ENCODE data around the gene ZNF580.
A peak's percentile ranks its signal among the peaks of the same experiment; 100 is the strongest.

ZNF580 gene

DNA sequence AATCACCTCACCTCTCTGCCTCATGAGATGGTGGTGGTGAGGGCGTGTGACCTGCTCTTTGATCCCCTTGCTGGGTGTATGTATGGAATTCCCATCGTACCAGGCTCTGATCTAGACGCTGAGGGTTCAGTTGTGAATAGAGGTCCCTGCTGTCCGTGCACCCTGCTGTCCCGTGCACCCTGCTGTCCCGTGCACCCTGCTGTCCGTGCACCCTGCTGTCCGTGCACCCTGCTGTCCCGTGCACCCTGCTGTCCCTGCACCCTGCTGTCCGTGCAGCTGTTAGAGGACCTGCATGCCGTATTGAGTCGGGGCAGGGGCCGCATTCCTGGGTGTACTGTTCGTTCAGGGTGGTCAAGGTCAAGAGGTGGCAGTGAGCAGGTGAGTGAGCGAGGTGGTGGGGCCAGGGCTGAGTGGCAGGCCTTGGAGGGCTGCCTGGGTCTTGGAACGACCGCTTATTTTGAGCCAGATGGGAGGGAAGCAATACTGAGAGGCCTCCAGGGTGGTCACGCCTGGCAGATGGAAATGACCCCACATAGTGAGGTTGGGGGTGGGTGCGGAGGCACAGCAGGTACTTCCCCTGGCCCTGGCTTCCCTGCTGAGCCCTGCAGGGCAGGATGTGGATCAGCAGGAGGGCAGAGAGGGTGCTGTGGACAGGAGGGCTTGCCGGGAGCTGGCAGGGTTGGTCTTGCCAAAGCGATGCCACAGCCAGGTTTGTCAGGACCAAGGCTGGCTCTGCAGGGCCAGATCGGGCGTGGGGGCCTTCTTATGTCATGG lies 29.7 kb downstream of the ZNF580 start:
- no peaks in the 10 kb centered on the region for H3K9me3 Mint-ChIP-seq
- no peak overlapping the region for H3K4me3 Mint-ChIP-seq
- DNase-seq: no peak
- H3K4me1 Mint-ChIP-seq (ENCODE audit: low read depth in 2 of 2): peaks cover 24 to 28% of the 10 kb centered on the region in 2 donors
- ATAC-seq (replicated peaks): no peak
- H3K27ac Mint-ChIP-seq: peak overlapping the region in 1 of 2 donors; percentile 70
- no peaks in the 10 kb centered on the region for H3K27me3 Mint-ChIP-seq
- peaks cover 92% of the 10 kb centered on the region for H3K36me3 Mint-ChIP-seq (ENCODE audit: insufficient read depth)

DNA sequence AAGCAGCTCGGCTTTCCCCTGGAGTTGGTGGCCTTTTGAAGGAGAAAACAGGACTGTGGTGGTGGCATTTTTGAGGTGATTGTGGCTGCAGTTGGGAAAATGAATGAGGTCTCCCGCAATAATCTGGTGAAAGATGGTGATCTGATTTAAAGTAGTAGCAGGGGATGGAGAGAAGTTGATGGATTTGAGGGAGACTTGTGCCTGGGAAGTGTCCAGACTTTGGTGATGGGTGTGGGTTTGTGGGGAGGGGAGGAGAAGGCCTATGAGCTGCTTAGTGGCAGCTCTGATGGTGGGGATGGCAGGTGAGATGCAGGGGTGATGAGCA lies 30.2 kb downstream of the ZNF580 start:
- DNase-seq: no peak
- Mint-ChIP-seq H3K36me3 (ENCODE audit: insufficient read depth) (peaks cover 91% of the 10 kb centered on the region), H3K27me3 (no peaks in the 10 kb centered on the region), H3K27ac (peak overlapping the region; percentile 58 to 70), H3K4me3 (no peak overlapping the region), H3K4me1 (ENCODE audit: low read depth in 2 of 2) (peaks cover 30% of the 10 kb centered on the region in 2 donors), H3K9me3 (no peaks in the 10 kb centered on the region)
- no peak for ATAC-seq (replicated peaks)

DNA sequence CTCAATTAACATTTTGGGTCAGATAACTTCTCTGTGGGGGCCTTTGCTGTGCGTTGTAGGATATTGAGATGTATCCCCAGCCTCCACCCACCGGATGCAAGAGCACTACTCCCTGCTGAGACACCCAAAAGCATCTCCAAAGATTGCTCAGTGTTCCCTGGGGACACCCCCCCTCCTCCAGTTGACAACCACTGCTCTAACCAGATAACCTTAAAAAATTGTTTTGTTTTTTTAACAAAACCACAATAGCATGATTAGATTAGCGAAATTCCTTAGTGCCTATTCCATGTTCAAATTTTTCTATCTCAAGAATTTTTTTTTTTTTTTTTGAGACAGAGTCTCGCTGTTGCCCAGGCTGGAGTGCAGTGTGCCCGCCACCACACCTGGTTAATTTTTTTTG lies 31.6 kb downstream of the ZNF580 start:
- peaks cover 77% of the 10 kb centered on the region for H3K36me3 Mint-ChIP-seq (ENCODE audit: insufficient read depth)
- no peaks in the 10 kb centered on the region for H3K9me3 Mint-ChIP-seq
- H3K4me3 Mint-ChIP-seq: no peak overlapping the region
- no peaks in the 10 kb centered on the region for H3K27me3 Mint-ChIP-seq
- peak overlapping the region in 1 of 2 donors; percentile 95 for H3K27ac Mint-ChIP-seq
- ATAC-seq (replicated peaks): no peak
- peaks cover 35 to 39% of the 10 kb centered on the region in 2 donors for H3K4me1 Mint-ChIP-seq (ENCODE audit: low read depth in 2 of 2)
- DNase-seq: no peak

DNA sequence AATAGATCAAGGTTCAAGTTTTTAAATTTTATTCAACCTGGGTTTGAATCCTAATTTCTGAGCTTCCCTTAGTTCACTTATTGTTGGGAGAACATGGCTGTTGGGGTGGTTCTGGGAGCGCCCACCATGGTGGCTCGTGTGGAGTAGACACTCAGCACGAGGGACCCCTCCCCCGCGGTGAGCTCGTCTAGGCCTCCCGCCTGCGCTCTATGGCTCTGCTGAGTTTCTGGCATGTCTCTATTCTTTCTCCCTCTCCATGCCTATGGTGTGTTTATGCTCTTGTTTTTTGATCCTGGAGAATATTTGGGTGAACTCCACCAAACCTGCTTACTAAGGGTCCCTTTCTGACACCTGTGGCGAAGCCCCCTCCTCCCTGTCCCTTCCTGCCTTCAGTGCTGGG lies 32.7 kb downstream of the ZNF580 start:
- H3K9me3 Mint-ChIP-seq: no peaks in the 10 kb centered on the region
- H3K27ac Mint-ChIP-seq: peak overlapping the region; percentile 77 to 95
- DNase-seq (no peak), ATAC-seq (replicated peaks) (no peak)
- H3K36me3 Mint-ChIP-seq (ENCODE audit: insufficient read depth): peaks cover 75% of the 10 kb centered on the region
- peaks cover 44 to 48% of the 10 kb centered on the region in 2 donors for H3K4me1 Mint-ChIP-seq (ENCODE audit: low read depth in 2 of 2)
- no peaks in the 10 kb centered on the region for H3K27me3 Mint-ChIP-seq
- H3K4me3 Mint-ChIP-seq: peak overlapping the region in 1 of 2 donors; percentile 15

DNA sequence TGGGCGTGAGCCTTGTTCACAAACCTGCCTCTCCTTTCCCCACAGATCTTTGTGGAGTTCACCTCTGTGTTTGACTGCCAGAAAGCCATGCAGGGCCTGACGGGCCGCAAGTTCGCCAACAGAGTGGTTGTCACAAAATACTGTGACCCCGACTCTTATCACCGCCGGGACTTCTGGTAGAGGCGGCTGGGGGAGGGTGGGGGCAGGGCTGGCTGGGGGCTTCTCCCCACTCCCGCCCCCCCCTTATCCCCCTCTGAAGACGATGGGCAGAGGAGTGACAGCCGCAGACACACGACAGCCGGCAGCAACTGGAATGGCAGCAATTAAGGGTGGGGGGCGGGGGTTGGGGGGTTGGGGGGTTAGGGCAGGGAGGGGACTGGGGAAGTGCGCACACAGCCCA lies 33.1 kb downstream of the ZNF580 start:
- peaks cover 78% of the 10 kb centered on the region for H3K36me3 Mint-ChIP-seq (ENCODE audit: insufficient read depth)
- no peaks in the 10 kb centered on the region for H3K9me3 Mint-ChIP-seq
- no peaks in the 10 kb centered on the region for H3K27me3 Mint-ChIP-seq
- H3K27ac Mint-ChIP-seq: peak overlapping the region; percentile 77 to 95
- DNase-seq (no peak), ATAC-seq (replicated peaks) (no peak)
- peaks cover 47 to 48% of the 10 kb centered on the region in 2 donors for H3K4me1 Mint-ChIP-seq (ENCODE audit: low read depth in 2 of 2)
- H3K4me3 Mint-ChIP-seq: peak overlapping the region; percentile 15 to 90

DNA sequence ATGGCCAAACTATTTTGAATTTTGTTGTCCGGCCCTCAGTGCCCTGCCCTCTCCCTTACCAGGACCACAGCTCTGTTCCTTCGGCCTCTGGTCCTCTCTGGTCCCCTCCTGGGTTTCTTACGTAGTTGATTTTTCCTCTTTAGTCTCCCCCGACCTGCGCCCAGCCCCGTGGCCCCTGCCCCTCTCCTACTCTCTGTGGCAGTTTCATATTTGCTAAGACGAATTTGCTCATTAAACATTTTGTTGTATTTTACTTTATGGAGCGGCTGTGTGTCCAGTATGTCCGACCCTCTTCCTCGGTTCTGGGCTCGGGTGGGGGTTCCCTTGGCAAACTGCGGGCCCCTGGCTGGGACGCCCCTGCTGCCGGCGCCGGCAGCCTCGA lies 33.6 kb downstream of the ZNF580 start:
- Mint-ChIP-seq H3K9me3 (no peaks in the 10 kb centered on the region), H3K27me3 (no peaks in the 10 kb centered on the region), H3K27ac (peak overlapping the region; percentile 93 to 95), H3K4me3 (peak overlapping the region; percentile 90), H3K36me3 (ENCODE audit: insufficient read depth) (peaks cover 74% of the 10 kb centered on the region), H3K4me1 (ENCODE audit: low read depth in 2 of 2) (peaks cover 48 to 49% of the 10 kb centered on the region in 2 donors)
- no peak for ATAC-seq (replicated peaks)
- no peak for DNase-seq

DNA sequence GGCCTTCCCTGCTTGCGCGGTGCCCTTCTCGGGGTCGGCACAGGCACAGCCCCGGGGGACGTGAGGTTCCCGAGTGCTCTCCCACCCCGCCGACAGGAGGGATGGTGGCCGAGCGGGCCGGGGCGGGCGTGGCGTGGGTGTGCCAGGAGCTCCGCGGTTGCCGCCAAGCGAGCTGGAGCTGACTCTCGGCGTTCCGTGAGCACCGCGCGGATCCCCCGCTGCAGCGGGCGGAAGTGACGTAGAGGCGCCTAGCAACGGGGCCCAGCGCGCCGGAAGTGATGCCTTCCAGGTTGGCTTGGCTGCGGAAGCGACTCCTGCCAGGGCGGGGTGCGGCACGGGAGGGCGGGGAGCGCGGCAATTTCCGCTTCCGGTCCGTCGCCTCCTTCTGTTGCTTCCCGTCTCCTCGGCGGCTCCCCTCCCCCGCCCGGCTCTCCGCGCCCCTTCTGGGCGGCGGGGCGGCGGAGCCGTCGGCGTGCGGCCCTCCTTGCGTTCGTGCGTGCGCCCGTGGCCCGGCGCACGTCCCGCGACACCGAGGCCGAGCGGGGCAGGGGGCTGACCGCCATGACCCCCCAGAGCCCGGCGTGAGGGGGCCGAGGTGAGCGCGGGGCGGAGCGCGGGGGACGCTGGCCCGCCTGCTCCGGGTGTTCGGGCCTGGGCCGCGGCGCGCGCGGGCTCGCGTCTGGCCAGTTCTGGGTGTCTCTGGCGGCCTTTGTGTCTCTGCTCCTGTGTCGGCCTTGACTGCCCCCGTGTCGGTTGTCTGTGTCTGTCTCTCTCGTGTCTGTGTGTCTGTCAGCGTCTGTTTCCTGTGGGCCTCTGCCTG lies 34.2 kb downstream of the ZNF580 start, which contains the start of gene EPN1:
TSS of gene EPN1 (plus strand) at position 386 of the 820 bp plus-strand sequence. CDS start 3,402 bp downstream, outside the sequence.
- peaks cover 50% of the 10 kb centered on the region in 2 donors for H3K4me1 Mint-ChIP-seq (ENCODE audit: low read depth in 2 of 2)
- peak within 1 kb of the TSS; percentile 93 to 95 for H3K27ac Mint-ChIP-seq
- H3K36me3 Mint-ChIP-seq (ENCODE audit: insufficient read depth): peaks cover 70% of the 10 kb centered on the region
- H3K27me3 Mint-ChIP-seq: no peaks in the 10 kb centered on the region
- DNase-seq (peak; percentile 94 to 95 (median 95)), ATAC-seq (replicated peaks) (peak; percentile 90)
- peak within 1 kb of the TSS; percentile 90 for H3K4me3 Mint-ChIP-seq
- H3K9me3 Mint-ChIP-seq: no peaks in the 10 kb centered on the region

GRCh38 chr19:55675661-55676354 lies 35.0 kb downstream of the ZNF580 start:
- Mint-ChIP-seq H3K27me3 (no peaks in the 10 kb centered on the region), H3K4me3 (peak overlapping the region; percentile 90), H3K9me3 (no peaks in the 10 kb centered on the region), H3K4me1 (ENCODE audit: low read depth in 2 of 2) (peaks cover 48 to 50% of the 10 kb centered on the region in 2 donors), H3K36me3 (ENCODE audit: insufficient read depth) (peaks cover 64% of the 10 kb centered on the region), H3K27ac (peak overlapping the region; percentile 93 to 95)
- ATAC-seq (replicated peaks): no peak
- DNase-seq: no peak

DNA sequence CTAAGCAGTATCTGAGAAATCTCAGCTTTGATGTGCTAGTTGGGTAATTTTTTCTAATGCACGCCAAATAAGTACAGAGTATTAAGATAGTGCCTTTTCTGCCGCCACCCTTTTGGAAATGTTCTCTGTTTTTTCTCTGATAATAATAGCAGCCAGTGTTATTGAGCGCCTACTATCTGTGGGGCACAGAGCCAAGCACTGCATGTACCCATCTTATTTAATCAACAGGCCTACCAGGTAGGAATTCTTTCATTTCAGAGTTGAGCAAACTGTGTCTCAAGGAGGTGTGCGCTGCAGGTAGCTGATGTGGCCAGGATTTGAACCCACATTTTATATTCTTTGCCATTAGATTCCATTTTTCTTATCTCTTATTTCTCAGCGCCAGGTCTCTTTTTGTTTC lies 35.6 kb downstream of the ZNF580 start:
- Mint-ChIP-seq H3K36me3 (ENCODE audit: insufficient read depth) (peaks cover 62% of the 10 kb centered on the region), H3K9me3 (no peaks in the 10 kb centered on the region), H3K4me1 (ENCODE audit: low read depth in 2 of 2) (peaks cover 43 to 46% of the 10 kb centered on the region in 2 donors), H3K4me3 (peak overlapping the region; percentile 90), H3K27ac (peak overlapping the region in 1 of 2 donors; percentile 9), H3K27me3 (no peaks in the 10 kb centered on the region)
- DNase-seq (no peak), ATAC-seq (replicated peaks) (no peak)

DNA sequence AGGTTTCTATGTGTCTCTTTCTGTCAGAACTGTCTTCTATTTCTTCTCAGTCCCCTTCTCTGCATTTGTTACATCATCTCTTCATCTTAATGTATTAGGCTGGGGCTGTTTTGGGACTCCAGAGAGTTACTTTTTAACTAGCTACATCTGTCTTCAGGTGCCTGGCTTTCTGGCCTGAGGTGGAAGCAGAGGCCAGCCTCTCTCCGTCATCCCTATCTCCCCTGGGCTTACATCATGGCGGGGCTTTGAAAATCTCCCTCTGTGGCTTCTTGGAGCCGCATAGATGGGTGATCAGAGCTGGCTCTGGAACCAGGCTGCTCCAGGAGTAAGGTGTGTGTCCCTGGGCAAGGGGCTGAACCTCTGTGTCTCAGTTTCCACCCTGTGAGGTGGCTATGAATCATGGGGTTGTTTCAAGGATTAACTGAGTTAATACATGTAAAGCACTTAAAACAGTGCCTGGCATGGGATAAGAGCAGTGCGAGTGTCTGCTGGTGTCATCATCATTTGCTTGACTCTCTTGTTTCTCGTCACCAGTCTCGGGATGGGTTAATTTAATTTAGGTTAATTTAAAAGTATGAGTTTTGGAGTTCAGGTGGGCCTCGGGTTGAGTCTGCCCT lies 36.2 kb downstream of the ZNF580 start:
- H3K36me3 Mint-ChIP-seq (ENCODE audit: insufficient read depth): peaks cover 62% of the 10 kb centered on the region
- H3K27ac Mint-ChIP-seq: peak overlapping the region in 1 of 2 donors; percentile 9
- ATAC-seq (replicated peaks): no peak
- peaks cover 40 to 44% of the 10 kb centered on the region in 2 donors for H3K4me1 Mint-ChIP-seq (ENCODE audit: low read depth in 2 of 2)
- H3K4me3 Mint-ChIP-seq: peak overlapping the region; percentile 90
- no peaks in the 10 kb centered on the region for H3K9me3 Mint-ChIP-seq
- DNase-seq: no peak
- no peaks in the 10 kb centered on the region for H3K27me3 Mint-ChIP-seq

DNA sequence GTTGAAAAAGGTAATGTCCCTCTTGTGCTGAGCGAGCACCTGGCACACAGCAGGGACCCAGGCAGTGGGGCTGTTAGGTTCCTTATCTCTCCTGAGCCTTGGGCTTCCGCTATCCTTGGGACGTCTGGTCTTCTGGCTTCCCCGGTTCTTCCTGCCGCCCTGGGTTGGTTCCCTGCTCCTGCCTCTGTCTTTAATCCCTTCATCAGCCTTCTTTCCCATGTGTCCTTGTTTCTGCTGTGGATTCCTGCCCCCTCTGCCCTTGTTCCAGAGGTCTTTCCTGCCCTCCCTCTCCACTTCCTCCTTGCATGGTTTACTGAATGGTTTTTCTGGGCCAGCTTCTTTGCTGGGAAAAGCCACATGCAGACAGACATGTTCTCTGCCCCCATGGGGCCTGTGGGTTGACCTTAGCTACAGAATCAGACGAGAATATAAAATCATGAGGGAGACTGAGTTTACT lies 36.8 kb downstream of the ZNF580 start:
- no peaks in the 10 kb centered on the region for H3K9me3 Mint-ChIP-seq
- peaks cover 40 to 44% of the 10 kb centered on the region in 2 donors for H3K4me1 Mint-ChIP-seq (ENCODE audit: low read depth in 2 of 2)
- H3K36me3 Mint-ChIP-seq (ENCODE audit: insufficient read depth): peaks cover 62% of the 10 kb centered on the region
- no peaks in the 10 kb centered on the region for H3K27me3 Mint-ChIP-seq
- no peak for ATAC-seq (replicated peaks)
- no peak for DNase-seq
- H3K4me3 Mint-ChIP-seq: peak overlapping the region; percentile 33 to 40
- H3K27ac Mint-ChIP-seq: peak overlapping the region in 1 of 2 donors; percentile 59

DNA sequence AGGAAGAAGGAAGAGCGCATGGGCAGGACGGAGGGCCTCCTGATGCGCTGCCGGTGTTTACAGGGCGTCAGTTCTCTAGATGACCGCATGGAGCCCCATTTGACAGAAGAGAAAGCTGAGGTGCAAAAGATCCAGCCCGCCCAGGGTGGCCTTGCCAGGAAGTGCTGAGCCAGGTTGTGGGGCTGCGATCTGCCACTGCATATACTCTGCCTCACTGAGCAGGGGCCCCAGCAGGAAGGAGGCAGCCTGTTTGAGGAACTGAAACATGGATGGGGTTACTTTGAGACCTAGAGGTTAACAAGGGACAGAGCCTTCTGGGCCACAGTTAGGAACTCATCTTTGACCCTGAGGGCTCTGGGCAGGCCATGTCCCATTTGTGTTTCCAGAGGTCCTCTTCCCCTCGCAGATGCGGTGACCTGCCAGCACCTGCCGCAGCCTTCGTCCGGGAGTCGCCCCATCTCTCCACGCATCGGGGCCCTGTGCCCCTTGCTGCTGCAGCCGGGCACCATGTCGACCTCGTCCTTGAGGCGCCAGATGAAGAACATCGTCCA lies 37.4 kb downstream of the ZNF580 start:
- peak overlapping the region in 1 of 2 donors; percentile 40 for H3K4me3 Mint-ChIP-seq
- no peak for DNase-seq
- H3K27ac Mint-ChIP-seq: peak overlapping the region; percentile 13 to 59
- peaks cover 62% of the 10 kb centered on the region for H3K36me3 Mint-ChIP-seq (ENCODE audit: insufficient read depth)
- H3K27me3 Mint-ChIP-seq: no peaks in the 10 kb centered on the region
- H3K9me3 Mint-ChIP-seq: no peaks in the 10 kb centered on the region
- peaks cover 38 to 44% of the 10 kb centered on the region in 2 donors for H3K4me1 Mint-ChIP-seq (ENCODE audit: low read depth in 2 of 2)
- ATAC-seq (replicated peaks): no peak
